GM13976 (cell line): Measurements from ENCODE around the gene PELI2.
A peak's percentile ranks its signal among the peaks of the same experiment; 100 is the strongest.

ENCODE experiments used
- DNase-seq: peaks from one replicate; pipeline ENCODE4 v3.0.0; 2012; ENCODE audit warnings: low spot score
- CTCF ChIP-seq: IDR thresholded peaks from 2 replicates; pipeline ENCODE4 v1.5.1; 2012; ENCODE audit warnings: borderline replicate concordance, mild to moderate bottlenecking; ENCODE audit not compliant: insufficient read depth; ENCODE audit errors: extremely low read depth, missing control alignments, control extremely low read depth
- in situ Hi-C: fragments of 300-500 bp; cut with MboI; formaldehyde crosslinking; loops from one replicate; pipeline ENCODE4 v1.12.0; 2022; ENCODE audit warnings: low sequenced_read_pairs, mixed read lengths, inconsistent platforms; ENCODE audit not compliant: unreplicated experiment

Gene PELI2

DNA sequence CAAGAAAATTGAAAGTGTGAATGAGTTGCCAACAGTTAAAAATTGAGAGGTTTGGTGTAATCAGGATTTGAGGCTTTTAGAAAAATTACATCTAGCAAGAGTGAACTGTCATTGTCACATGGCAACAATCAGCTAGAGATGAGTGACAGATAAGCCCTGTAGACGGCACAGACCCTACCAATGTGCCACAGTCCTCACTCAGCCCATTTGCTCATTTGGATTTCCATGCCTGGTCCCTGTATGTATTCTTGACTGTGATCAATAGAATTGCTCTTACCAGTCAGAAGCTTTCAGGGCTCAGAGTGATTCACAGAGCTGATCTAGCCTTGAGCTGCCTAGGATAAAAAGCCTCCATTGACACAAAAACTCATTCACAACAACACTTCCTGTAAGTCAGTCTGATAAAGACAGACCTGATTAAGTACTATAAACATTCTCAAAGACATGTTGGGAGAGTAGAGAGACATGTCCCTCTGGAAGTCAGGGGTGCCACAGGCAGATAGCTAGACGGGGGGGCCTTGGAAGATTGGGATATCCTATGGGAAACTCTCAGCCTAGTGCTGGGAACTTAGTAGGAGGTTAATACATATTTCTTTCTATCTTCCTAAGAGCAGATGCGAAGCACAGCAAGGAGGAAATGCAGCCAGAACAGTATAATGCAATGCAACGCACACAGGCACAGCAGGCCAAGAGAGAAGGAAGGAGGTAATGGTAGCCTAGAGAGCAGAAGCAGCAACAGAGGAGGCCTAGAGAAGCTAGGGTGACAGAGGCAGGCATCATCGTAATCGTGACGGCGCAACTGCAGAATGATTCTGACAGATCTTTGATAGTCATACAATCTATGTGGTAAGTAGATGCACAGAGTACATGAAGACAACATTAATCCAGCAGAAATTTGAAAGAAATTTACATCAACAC is 2.0 kb upstream of the PELI2 start:
- in situ Hi-C loops, result no loop called here
- no peak for TF ChIP-seq CTCF
- DNase-seq, result no peak

DNA sequence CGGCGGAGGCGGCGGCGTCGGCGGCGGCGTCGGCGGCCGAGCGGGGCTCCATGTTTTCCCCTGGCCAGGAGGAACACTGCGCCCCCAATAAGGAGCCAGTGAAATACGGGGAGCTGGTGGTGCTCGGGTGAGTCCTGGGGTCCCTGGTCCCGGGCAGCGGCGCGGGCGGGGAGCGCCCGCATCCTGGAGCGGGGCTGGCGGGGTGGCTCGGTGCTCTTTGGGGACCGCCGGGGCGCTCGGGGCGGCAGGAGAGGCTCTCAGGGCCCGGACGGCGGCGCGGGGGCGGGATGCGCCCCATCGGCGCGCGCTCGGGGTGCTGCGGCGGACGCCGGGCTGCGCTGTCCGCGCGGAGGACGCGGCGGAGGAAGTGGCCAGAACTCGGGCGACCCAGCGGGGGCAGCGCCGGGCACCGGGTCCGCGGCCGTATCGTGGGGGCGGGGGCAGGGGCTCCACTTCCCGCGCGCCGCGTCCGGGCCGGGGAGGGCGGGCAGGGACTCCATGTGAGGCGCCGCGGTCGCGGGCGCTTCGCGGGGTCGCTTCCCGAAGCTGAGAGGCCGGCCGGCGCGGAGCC is 485 bp downstream of the PELI2 start:
- no peak for TF ChIP-seq CTCF
- in situ Hi-C loops, result no loop called here
- peak; percentile 32 for DNase-seq

GRCh38 chr14:56119201-56119981 is 1.2 kb downstream of the PELI2 start:
- in situ Hi-C loops, result no loop called here
- DNase-seq, result peak; percentile 45
- TF ChIP-seq CTCF, result no peak

GRCh38 chr14:56120091-56120691 is 2.0 kb downstream of the PELI2 start:
- DNase-seq, result no peak
- in situ Hi-C loops, result no loop called here
- no peak for TF ChIP-seq CTCF

- DNase-seq, result no peak
- in situ Hi-C loops, result no loop called here
- TF ChIP-seq CTCF, result no peak
Measured at GRCh38 chr14:56121816-56122215, 3.6 kb downstream of the PELI2 start.

DNA sequence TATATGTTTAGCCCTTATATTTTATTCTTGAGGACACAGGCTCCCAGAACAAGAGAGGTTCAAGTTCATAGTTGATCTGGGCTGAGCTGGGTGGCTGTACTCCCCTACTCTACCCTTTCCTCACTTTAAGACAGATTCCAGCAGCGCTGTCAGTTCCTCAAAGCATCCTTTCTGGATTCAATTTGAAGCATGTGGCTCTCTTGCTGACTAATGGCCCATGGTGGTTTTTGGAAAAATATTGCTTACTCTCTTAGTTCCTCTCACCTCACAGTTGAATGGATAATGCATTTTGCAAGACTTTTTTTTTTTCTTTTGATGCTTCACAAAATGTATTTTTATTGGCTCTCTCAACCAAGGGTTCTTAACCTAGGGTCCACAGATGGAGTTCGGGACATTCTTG is 4.1 kb downstream of the PELI2 start:
- DNase-seq, result no peak
- no peak for TF ChIP-seq CTCF
- in situ Hi-C loops, result no loop called here
